ENCODE measurements around the gene C2orf81.
"Not testable (repeated sequence)": the region's sequence is repeated elsewhere in the genome, so short reads cannot be mapped to it uniquely, and the experiment has no call there.

C2orf81 gene

GRCh38 chr2:74421221-74421870 is at the start of gene C2orf81, which contains the start of gene WDR54:
C2orf81 (minus strand) TSS chr2:74421619; CDS start chr2:74421560, 59 bp downstream.
WDR54 (plus strand) TSS chr2:74421730; CDS start chr2:74422154, 424 bp downstream.
- H3K27ac ChIP-seq: peak within 1 kb of the TSS; percentile 62
- TF ChIP-seq CTCF (conservative IDR thresholded peaks at IDR 0.05) (no peak), ZFX (IDR thresholded peaks at IDR 0.05) (no peak)

GRCh38 chr2:74470742-74471141 is 49.3 kb upstream of the C2orf81 start:
- H3K27ac ChIP-seq: peak overlapping the region; percentile 95; the same call in 1 of the 2 replicates

- peak overlapping the region; percentile 80 for H3K27ac ChIP-seq
- TF ChIP-seq ZFX (IDR thresholded peaks at IDR 0.05) (no peak), CTCF (conservative IDR thresholded peaks at IDR 0.05) (no peak)
These were observed 43.0 kb upstream of the C2orf81 start for GRCh38 chr2:74464406-74464805.

- H3K27ac ChIP-seq: no peak overlapping the region
- TF ChIP-seq ZFX (IDR thresholded peaks at IDR 0.05): no peak
- TF ChIP-seq CTCF (conservative IDR thresholded peaks at IDR 0.05): no peak
These were observed 41.3 kb upstream of the C2orf81 start for GRCh38 chr2:74462786-74463105.

- no peak overlapping the region for H3K27ac ChIP-seq
- TF ChIP-seq CTCF (conservative IDR thresholded peaks at IDR 0.05): no peak
- TF ChIP-seq ZFX (IDR thresholded peaks at IDR 0.05): no peak
These were observed 40.8 kb upstream of the C2orf81 start for GRCh38 chr2:74462054-74462785.

- TF ChIP-seq ZFX (IDR thresholded peaks at IDR 0.05): no peak
- TF ChIP-seq CTCF (conservative IDR thresholded peaks at IDR 0.05): no peak
- H3K27ac ChIP-seq: no peak overlapping the region
These were observed 40.0 kb upstream of the C2orf81 start for GRCh38 chr2:74461187-74462053.

GRCh38 chr2:74460187-74460586 is 38.8 kb upstream of the C2orf81 start:
- H3K27ac ChIP-seq: not testable (repeated sequence)

- H3K27ac ChIP-seq: peak overlapping the region; percentile 81; the same call in 1 of the 2 replicates
These were observed 38.2 kb upstream of the C2orf81 start for GRCh38 chr2:74459503-74460118.

Measured in C4-2B (cell line).